Measurements from ENCODE around the gene USH1C.
A peak's percentile ranks its signal among the peaks of the same experiment; 100 is the strongest.

USH1C gene

GRCh38 chr11:17483505-17483904, 60.7 kb downstream of the USH1C start:
- Histone ChIP-seq H3K27ac (ENCODE audit: poor library complexity, severe bottlenecking) (no peak overlapping the region), H3K27me3 (ENCODE audit: insufficient read depth, poor library complexity, severe bottlenecking) (peaks cover 10% of the 10 kb centered on the region), H3K9me3 (ENCODE audit: severe bottlenecking) (no peaks in the 10 kb centered on the region), H3K4me1 (ENCODE audit: insufficient read depth, poor library complexity, severe bottlenecking) (no peaks in the 10 kb centered on the region), H3K4me3 (ENCODE audit: severe bottlenecking) (no peak overlapping the region), H3K36me3 (ENCODE audit: low read depth) (no peaks in the 10 kb centered on the region)
- ATAC-seq (ENCODE audit: low read depth) (no peak), DNase-seq (ENCODE audit: low spot score) (no peak)
- no peak for TF ChIP-seq CTCF (IDR thresholded peaks at IDR 0.05; ENCODE audit: poor library complexity, severe bottlenecking)

- Histone ChIP-seq H3K27me3 (ENCODE audit: insufficient read depth, poor library complexity, severe bottlenecking) (peaks cover 26% of the 10 kb centered on the region), H3K9me3 (ENCODE audit: severe bottlenecking) (no peaks in the 10 kb centered on the region), H3K36me3 (ENCODE audit: low read depth) (no peaks in the 10 kb centered on the region), H3K27ac (ENCODE audit: poor library complexity, severe bottlenecking) (no peak overlapping the region), H3K4me3 (ENCODE audit: severe bottlenecking) (no peak overlapping the region), H3K4me1 (ENCODE audit: insufficient read depth, poor library complexity, severe bottlenecking) (no peaks in the 10 kb centered on the region)
- DNase-seq (ENCODE audit: low spot score): no peak
- no peak for ATAC-seq (ENCODE audit: low read depth)
- TF ChIP-seq CTCF (IDR thresholded peaks at IDR 0.05; ENCODE audit: poor library complexity, severe bottlenecking): no peak
Observed at GRCh38 chr11:17481905-17482304, 62.3 kb downstream of the USH1C start.

GRCh38 chr11:17479284-17480214, 64.7 kb downstream of the USH1C start:
- DNase-seq (ENCODE audit: low spot score) (no peak), ATAC-seq (ENCODE audit: low read depth) (peak; percentile 42; the same call in 1 of the 3 replicates)
- TF ChIP-seq CTCF (IDR thresholded peaks at IDR 0.05; ENCODE audit: poor library complexity, severe bottlenecking): no peak
- no peaks in the 10 kb centered on the region for H3K4me1 ChIP-seq (ENCODE audit: insufficient read depth, poor library complexity, severe bottlenecking)
- no peaks in the 10 kb centered on the region for H3K36me3 ChIP-seq (ENCODE audit: low read depth)
- H3K9me3 ChIP-seq (ENCODE audit: severe bottlenecking): no peaks in the 10 kb centered on the region
- H3K27ac ChIP-seq (ENCODE audit: poor library complexity, severe bottlenecking): no peak overlapping the region
- H3K4me3 ChIP-seq (ENCODE audit: severe bottlenecking): no peak overlapping the region
- H3K27me3 ChIP-seq (ENCODE audit: insufficient read depth, poor library complexity, severe bottlenecking): peaks cover 47% of the 10 kb centered on the region

- no peak overlapping the region for H3K4me3 ChIP-seq (ENCODE audit: severe bottlenecking)
- ATAC-seq (ENCODE audit: low read depth) (no peak; the same call in 2 of the 3 replicates), DNase-seq (ENCODE audit: low spot score) (no peak)
- H3K4me1 ChIP-seq (ENCODE audit: insufficient read depth, poor library complexity, severe bottlenecking): no peaks in the 10 kb centered on the region
- H3K27ac ChIP-seq (ENCODE audit: poor library complexity, severe bottlenecking): no peak overlapping the region
- TF ChIP-seq CTCF (IDR thresholded peaks at IDR 0.05; ENCODE audit: poor library complexity, severe bottlenecking): no peak
- H3K9me3 ChIP-seq (ENCODE audit: severe bottlenecking): no peaks in the 10 kb centered on the region
- H3K27me3 ChIP-seq (ENCODE audit: insufficient read depth, poor library complexity, severe bottlenecking): peaks cover 47% of the 10 kb centered on the region
- no peaks in the 10 kb centered on the region for H3K36me3 ChIP-seq (ENCODE audit: low read depth)
Observed at GRCh38 chr11:17478070-17478469, 66.1 kb downstream of the USH1C start.

- Histone ChIP-seq H3K27me3 (ENCODE audit: insufficient read depth, poor library complexity, severe bottlenecking) (peaks cover 47% of the 10 kb centered on the region), H3K36me3 (ENCODE audit: low read depth) (no peaks in the 10 kb centered on the region), H3K4me3 (ENCODE audit: severe bottlenecking) (no peak overlapping the region), H3K27ac (ENCODE audit: poor library complexity, severe bottlenecking) (no peak overlapping the region), H3K9me3 (ENCODE audit: severe bottlenecking) (no peaks in the 10 kb centered on the region), H3K4me1 (ENCODE audit: insufficient read depth, poor library complexity, severe bottlenecking) (no peaks in the 10 kb centered on the region)
- no peak for TF ChIP-seq CTCF (IDR thresholded peaks at IDR 0.05; ENCODE audit: poor library complexity, severe bottlenecking)
- DNase-seq (ENCODE audit: low spot score) (no peak), ATAC-seq (ENCODE audit: low read depth) (no peak)
Observed at GRCh38 chr11:17477361-17477760, 66.9 kb downstream of the USH1C start.
